Posterior vena cava (tissue), 2 donors: ENCODE measurements around the gene FLOT2. TPM values are rescaled to one million over a fixed set of nuclear protein-coding genes. Genes with fewer than 3 reads are reported as not detected.

Experiments
- DNase-seq: peaks from one replicate; pipeline ENCODE4 v3.0.0-alpha.2; 2020; ENCODE audit warnings: low spot score
- intact Hi-C, 2 donors: fragments of 100-400 bp; cut with DNase I; formaldehyde crosslinking; loops; one replicate each; pipeline versions ENCODE4 v1.14.1 to v1.14.2; 2022 to 2023
- total RNA-seq, 2 donors: library from RNA; stranded (reverse); fragmentation: NEBNext Ultra II Directional; extraction: Animal tissue kit (Norgen Biotek cat#: 25700); gene quantifications; one replicate each; pipeline ENCODE4 v1.2.1, GENCODE V29; 2021
- donor health status: DM: yes; HTN: yes; CAD: no.
- donor health status: DM: yes; HTN: yes; CAD: no.

FLOT2 gene
- total RNA-seq, 2 donors from 2014 or later = 99.0 to 101 TPM

DNA sequence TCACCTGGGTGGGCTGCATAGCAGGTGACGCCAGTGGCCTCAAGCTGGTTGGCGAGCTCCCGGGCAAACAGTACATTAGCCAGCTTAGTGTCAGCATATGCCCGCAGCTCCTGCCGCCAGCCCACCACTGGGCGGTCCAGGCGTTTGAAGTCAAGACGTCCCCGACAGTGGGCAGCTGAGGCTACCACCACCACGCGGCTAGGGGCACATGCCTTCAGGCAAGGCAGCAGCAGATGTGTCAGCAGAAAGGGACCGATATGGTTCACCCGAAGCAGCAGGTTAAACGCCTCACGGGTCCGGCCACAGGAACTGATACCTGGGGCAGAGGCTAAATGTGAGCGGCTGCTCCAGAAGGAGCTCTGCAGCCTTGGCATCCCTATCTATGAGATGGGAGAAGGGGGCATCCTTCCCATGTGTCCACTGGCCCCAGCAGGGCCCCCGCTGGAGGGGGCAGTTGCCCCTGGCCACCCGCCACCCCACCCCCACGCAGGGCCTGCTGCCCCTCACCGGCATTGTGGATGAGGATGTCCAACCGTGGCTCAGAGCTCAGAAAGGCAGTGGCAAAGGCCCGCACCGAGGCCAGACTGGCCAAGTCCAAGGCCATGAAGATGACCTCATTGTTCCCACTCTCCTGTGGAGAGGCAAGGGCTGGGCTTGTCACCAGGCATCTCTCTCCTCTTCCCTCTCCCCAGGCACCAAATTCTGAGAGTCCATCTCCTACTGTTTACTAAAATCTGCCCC lies 3.6 kb upstream of the FLOT2 start:
- no peak for DNase-seq
- intact Hi-C loops = no loop called here

- DNase-seq = no peak
- intact Hi-C loops = loop anchor here (10.0 kb wide), 2 partner anchors 135 to 145 kb away; no protein-coding TSS in a partner anchor
Observed at GRCh38 chr17:28899212-28899815, 1.8 kb upstream of the FLOT2 start.

DNA sequence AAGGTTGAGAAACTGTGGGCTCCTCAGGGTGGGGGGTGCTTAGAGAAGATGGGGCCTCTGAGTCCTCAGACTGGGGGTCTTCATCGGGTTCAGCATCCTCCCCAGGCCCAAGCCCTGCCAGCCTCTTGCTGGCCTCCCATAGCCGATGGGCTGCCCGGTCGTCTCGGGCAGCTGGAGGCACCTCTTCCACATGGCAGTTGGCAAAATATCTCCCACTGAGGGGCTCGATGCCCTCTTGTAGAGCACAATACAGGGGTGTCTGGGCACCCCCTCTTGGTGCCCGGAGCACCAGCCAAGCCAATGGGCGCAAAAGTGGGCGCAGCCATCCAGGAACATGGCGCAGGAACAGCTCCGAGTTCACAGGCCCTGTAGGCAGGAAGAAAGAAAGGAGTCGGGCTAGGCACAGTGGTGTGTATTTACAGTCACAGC lies 1.0 kb upstream of the FLOT2 start:
- DNase-seq = no peak
- intact Hi-C loops = loop anchor here (10.0 kb wide), 2 partner anchors 134 to 144 kb away; no protein-coding TSS in a partner anchor

- intact Hi-C loops = loop anchor here (10.0 kb wide), 2 partner anchors 133 to 143 kb away; no protein-coding TSS in a partner anchor
- no peak for DNase-seq
Observed at GRCh38 chr17:28897769-28898526, 415 bp upstream of the FLOT2 start.

DNA sequence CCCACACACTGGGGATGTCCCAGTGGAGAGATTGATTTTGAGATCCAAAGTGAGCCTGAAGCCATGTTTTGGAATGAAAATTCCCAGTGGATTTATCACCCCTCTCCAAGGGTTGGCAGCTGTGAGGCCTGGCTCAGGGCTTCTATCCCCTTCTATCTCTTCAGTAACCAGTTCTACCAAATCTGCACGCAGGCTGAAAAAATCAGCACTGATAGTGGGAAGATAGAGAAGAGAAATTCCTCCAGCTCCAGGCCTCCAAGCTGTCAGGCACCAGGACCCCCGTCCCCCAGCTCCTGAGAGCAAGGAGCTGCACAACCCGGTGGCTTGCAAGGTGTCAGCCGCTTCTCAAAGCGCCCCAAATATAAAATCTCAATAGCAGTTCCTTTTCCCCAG lies 1.0 kb downstream of the FLOT2 start:
- intact Hi-C loops = loop anchor here (10.0 kb wide), 2 partner anchors 132 to 142 kb away; no protein-coding TSS in a partner anchor

GRCh38 chr17:28895794-28896447 lies 1.6 kb downstream of the FLOT2 start:
- intact Hi-C loops = loop anchor here (10.0 kb wide), 2 partner anchors 131 to 141 kb away; no protein-coding TSS in a partner anchor
- DNase-seq = peak; percentile 34

More for the DNA sequence above, 1.0 kb downstream of the FLOT2 start:
- DNase-seq = no peak

GRCh38 chr17:28893248-28894183 lies 4.0 kb downstream of the FLOT2 start:
- intact Hi-C loops = loop anchor here (10.0 kb wide), 2 partner anchors 129 to 139 kb away; no protein-coding TSS in a partner anchor
- DNase-seq = peak; percentile 73

GRCh38 chr17:28892024-28892423 lies 5.5 kb downstream of the FLOT2 start:
- no peak for DNase-seq
- intact Hi-C loops = loop anchor here (10.0 kb wide), 2 partner anchors 127 to 137 kb away; no protein-coding TSS in a partner anchor

- intact Hi-C loops = loop anchor here (10.0 kb wide), 2 partner anchors 126 to 136 kb away; no protein-coding TSS in a partner anchor
- DNase-seq = no peak
Observed at GRCh38 chr17:28891201-28891600, 6.3 kb downstream of the FLOT2 start.

DNA sequence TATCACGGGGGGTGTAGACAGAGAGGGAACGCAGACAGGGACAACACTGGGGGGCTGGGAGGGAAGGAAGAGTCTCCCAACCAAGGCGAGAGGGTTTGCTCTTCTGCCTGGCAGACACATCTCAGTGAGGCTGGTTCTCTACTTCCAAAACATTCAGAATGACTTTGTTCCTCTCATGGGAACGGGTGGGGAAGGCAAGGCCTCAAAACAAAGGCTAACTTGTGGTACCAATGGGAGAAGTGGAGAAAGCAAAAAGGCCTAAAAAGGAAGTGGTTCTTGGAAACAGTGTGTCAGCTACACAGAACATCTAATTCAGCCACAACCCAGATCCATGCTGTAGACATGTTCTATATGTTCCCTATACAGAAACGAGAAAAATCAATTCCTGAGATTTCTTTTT lies 7.5 kb downstream of the FLOT2 start:
- intact Hi-C loops = loop anchor here (10.0 kb wide), 3 partner anchors 45 to 135 kb away; no protein-coding TSS in a partner anchor
- no peak for DNase-seq

GRCh38 chr17:28888832-28889231 lies 8.7 kb downstream of the FLOT2 start:
- intact Hi-C loops = loop anchor here in 1 of 2 donors (10.0 kb wide), 1 partner anchor 46 kb away; no protein-coding TSS in a partner anchor
- DNase-seq = no peak

GRCh38 chr17:28887871-28888471 lies 9.6 kb downstream of the FLOT2 start:
- no peak for DNase-seq
- intact Hi-C loops = loop anchor here in 1 of 2 donors (10.0 kb wide), 1 partner anchor 47 kb away; no protein-coding TSS in a partner anchor

- no peak for DNase-seq
- intact Hi-C loops = loop anchor here in 1 of 2 donors (10.0 kb wide), 1 partner anchor 49 kb away; no protein-coding TSS in a partner anchor
Observed at GRCh38 chr17:28885951-28886350, 11.6 kb downstream of the FLOT2 start.

DNA sequence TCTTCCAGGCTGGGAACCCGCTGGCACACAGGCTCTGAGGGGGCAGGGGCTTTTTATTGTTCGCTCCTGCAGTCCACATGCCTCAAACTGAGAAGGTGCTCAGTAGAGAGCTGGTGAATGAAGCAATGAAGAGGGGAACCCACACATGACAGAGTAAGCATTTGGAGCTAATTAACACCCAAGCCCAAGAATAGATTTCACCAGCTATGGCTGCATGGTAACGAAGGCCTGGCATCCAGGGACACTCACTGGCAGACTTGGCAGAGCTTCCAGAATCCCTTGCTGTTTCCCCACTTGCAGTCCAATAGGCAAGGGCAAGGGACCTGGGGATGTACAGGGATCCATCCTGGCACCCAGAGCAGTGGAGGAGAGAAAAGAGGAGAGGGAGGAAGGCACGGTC lies 12.2 kb downstream of the FLOT2 start:
- intact Hi-C loops = loop anchor here in 1 of 2 donors (10.0 kb wide), 1 partner anchor 49 kb away; no protein-coding TSS in a partner anchor
- no peak for DNase-seq

GRCh38 chr17:28883967-28884702 lies 13.4 kb downstream of the FLOT2 start:
- intact Hi-C loops = loop anchor here in 1 of 2 donors (10.0 kb wide), 1 partner anchor 51 kb away; no protein-coding TSS in a partner anchor
- no peak for DNase-seq

DNA sequence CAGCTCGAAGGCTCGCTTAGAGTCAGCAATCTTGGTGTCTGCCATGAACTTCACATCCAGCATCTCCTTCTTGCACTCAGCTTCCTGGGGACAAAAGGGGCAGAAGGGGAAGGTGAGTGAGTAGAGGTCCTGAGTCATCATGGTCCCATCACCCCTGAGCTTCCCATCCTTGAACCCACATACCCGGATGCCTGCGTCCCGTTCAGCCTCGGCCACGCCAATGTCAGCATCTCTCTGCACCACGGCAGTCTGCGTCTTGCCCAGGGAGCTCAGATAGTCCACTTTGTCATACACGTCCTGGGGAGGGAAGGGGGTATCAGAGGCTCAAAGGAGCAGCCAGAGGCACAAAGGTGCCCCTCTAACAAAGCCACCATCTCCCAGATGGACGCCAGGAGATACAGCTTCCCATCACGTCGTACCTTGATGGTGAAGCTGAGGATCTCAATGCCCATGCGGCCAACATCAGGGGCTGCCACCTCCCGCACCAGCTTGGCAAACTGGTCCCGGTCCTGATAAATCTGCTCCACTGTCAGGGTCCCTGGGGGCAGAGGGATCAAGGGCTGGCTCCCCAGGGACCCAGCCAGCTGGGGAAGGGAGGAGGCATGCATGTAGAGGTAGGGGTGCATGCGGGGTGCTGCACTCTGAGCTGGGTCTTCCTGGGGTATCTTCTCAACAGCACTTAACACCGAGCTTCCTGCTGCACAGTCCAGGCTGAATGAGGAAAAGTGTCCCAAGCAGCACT lies 15.2 kb downstream of the FLOT2 start:
- intact Hi-C loops = loop anchor here in 1 of 2 donors (10.0 kb wide), 1 partner anchor 52 kb away; no protein-coding TSS in a partner anchor
- DNase-seq = no peak
